Stimulated activated CD4-positive, alpha-beta T cell treated with anti-CD3 and anti-CD28 coated beads, Interleukin-12 subunit alpha, Interleukin-12 subunit beta, amount 100 ng/mL, for 48 hours (primary cell): Measurements from ENCODE around the gene OR51M1.
"Not testable (repeated sequence)": the region's sequence is repeated elsewhere in the genome, so short reads cannot be mapped to it uniquely, and the experiment has no call there.

Experiments used
- DNase-seq, 3 donors: peaks; one replicate each; pipeline ENCODE4 v3.0.0-alpha.2; 2020; ENCODE audit warnings: low read depth in 2 of 3, low spot score in 1 of 3

OR51M1 gene

GRCh38 chr11:5383576-5383975 is at the start of gene OR51M1:
Gene OR51M1 (plus strand): TSS chr11:5383812. CDS start chr11:5389399, 5,587 bp downstream.
- DNase-seq, result no peak

GRCh38 chr11:5335170-5335569 is 48.4 kb upstream of the OR51M1 start:
- DNase-seq, result no peak

- DNase-seq, result no peak
Observed at GRCh38 chr11:5336331-5336730, 47.3 kb upstream of the OR51M1 start.

- not testable (repeated sequence) for DNase-seq
Observed at GRCh38 chr11:5337253-5337652, 46.4 kb upstream of the OR51M1 start.

GRCh38 chr11:5339771-5340322 is 43.8 kb upstream of the OR51M1 start:
- DNase-seq, result no peak

GRCh38 chr11:5343474-5344335 is 39.9 kb upstream of the OR51M1 start, which contains the start of gene OR51B5:
Gene OR51B5 (minus strand): TSS chr11:5343524. CDS start chr11:5343524, 0 bp downstream.
- no peak for DNase-seq

GRCh38 chr11:5345831-5346230 is 37.8 kb upstream of the OR51M1 start:
- DNase-seq, result no peak

GRCh38 chr11:5348551-5349194 is 34.9 kb upstream of the OR51M1 start:
- DNase-seq, result no peak

- DNase-seq, result no peak
Observed at GRCh38 chr11:5349550-5349949, 34.1 kb upstream of the OR51M1 start.

- DNase-seq, result no peak
Observed at GRCh38 chr11:5351208-5351607, 32.4 kb upstream of the OR51M1 start, which contains the start of gene OR51B6. Gene OR51B6 (plus strand): TSS chr11:5351508. CDS start chr11:5351508, 0 bp downstream.

GRCh38 chr11:5356031-5356430 is 27.6 kb upstream of the OR51M1 start:
- DNase-seq, result not testable (repeated sequence)

GRCh38 chr11:5362017-5362625 is 21.5 kb upstream of the OR51M1 start:
- DNase-seq, result no peak

GRCh38 chr11:5363679-5364078 is 19.9 kb upstream of the OR51M1 start:
- no peak for DNase-seq

GRCh38 chr11:5364214-5364613 is 19.4 kb upstream of the OR51M1 start:
- no peak for DNase-seq

GRCh38 chr11:5366365-5366764 is 17.2 kb upstream of the OR51M1 start:
- not testable (repeated sequence) for DNase-seq

GRCh38 chr11:5366856-5367255 is 16.8 kb upstream of the OR51M1 start:
- DNase-seq, result no peak

GRCh38 chr11:5367448-5368074 is 16.1 kb upstream of the OR51M1 start:
- no peak for DNase-seq

GRCh38 chr11:5368502-5369043 is 15.0 kb upstream of the OR51M1 start:
- DNase-seq, result no peak

GRCh38 chr11:5369789-5370188 is 13.8 kb upstream of the OR51M1 start:
- no peak for DNase-seq

- peak; percentile 2 to 37 (median 10) for DNase-seq
Observed at GRCh38 chr11:5380740-5381342, 2.8 kb upstream of the OR51M1 start.
